HG03159 (cell line): ENCODE results near the gene CEP128.

ENCODE experiments used
- ATAC-seq: cut with Tn5 transposase; IDR thresholded peaks from one replicate; pipeline ENCODE4 v1.9.1; 2021; ENCODE audit warnings: mild to moderate bottlenecking, moderate library complexity; ENCODE audit not compliant: unreplicated experiment

CEP128 gene

DNA sequence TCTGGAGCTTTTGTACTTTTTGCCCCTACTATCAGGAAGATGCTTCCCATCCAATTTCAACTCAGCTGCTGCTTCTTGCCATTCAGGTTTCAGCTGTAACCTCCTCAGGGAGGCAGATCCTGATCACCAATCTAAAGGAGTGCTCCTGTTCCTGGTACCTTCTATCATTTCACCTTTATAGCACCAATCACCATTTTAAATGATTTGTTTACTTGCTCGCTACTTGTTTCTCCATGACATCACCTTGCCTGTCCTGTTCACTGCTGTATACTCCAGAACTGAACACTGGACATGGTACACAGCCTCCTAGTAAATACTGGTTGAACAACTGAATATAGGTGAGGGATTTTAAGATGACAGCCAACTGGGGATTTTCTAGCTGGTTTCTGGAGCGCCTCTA, 443.0 kb downstream of the CEP128 start:
- no peak for ATAC-seq

DNA sequence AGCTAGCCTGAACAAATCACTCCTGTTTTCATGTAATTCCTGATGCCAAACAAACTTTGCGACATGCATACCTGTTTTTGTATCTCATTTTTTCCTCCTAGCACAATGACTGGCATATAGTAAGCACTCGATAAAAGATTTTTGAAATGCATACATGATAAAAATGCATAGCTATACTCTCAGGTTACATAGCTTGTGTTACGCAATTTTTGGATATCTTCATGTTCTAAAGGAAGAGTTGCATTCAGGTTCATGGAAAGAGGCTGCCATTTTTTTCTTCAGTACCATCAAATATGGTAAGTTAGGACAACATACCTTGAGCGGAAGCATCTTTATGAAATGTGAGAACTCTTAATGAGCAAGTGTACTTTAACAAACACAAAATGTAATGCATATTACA, 445.4 kb downstream of the CEP128 start:
- no peak for ATAC-seq

DNA sequence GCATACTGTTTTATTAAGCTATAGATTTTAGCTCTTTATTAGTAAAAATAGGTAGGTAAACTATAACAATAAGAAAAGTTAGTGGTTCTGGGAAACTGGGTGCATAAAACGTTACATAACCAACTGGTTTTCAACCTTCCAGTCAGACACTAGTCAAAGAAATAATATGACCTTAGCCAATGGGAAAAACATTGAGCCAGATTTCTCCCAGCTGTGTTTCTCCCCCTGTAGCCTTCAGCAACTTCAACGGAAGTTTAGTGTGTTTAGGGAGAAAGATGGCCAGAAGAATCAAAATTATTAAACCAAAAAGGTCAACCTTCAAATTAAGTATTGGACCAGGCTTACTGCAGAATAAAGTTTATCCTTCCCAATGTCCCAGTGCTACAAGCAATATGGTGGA, 446.8 kb downstream of the CEP128 start:
- ATAC-seq, result no peak

DNA sequence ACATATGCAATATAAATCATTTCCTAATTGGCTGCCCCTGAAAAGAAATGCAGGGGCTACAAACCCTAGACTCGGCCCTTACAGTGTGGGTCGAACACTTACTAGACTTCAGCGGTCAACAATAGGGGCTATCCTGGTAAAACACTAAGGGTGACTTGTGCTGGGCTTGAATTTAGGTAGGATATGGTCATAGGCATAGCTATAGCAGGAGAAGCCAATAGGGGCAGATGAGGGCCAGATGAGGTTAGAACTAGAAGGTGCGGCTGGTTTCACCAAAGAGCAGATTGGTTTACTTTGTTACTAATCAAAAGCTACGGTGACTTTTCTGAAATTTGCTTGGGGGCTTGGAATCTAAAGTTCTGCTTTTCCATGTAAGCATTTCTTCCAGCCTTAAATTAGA, 447.9 kb downstream of the CEP128 start:
- no peak for ATAC-seq

DNA sequence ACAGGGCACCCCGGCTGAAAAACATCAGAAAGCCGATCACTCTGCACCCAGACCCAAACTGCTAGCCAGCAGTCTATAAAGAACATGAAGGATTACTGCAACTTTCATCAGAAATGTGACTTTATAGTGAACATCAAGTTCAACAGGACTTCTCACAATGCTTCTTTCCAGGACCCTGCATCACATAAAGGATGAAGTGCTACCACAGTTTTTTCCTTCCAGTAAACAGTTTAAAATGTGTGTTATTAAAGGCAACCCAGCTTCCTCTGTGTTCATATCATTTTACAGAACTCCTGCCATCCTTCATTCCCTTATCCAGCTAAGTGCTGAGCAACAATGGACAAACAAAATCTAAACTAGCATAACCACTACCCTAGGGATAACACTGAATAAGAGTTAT, 449.9 kb downstream of the CEP128 start:
- peak; percentile 18 for ATAC-seq

DNA sequence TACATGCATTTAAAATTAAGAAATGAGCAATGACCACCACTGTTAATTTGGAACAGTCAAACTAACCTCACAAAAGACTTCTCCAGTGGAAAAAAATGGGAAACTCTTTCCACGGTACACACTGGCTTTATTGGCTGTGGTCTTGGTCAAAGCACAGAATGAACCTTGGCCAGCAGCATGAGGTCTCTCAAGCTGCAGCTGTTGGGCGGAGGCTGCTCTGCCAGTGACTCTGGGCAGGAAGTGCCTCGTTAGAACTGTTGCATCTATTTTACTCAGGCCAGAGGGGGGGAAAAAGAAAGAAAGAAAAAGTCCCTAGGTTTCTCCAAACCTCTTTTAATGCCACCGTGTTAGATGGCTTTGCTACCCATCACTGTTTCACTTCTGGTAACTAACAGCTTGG, 450.4 kb downstream of the CEP128 start:
- peak; percentile 77 for ATAC-seq

DNA sequence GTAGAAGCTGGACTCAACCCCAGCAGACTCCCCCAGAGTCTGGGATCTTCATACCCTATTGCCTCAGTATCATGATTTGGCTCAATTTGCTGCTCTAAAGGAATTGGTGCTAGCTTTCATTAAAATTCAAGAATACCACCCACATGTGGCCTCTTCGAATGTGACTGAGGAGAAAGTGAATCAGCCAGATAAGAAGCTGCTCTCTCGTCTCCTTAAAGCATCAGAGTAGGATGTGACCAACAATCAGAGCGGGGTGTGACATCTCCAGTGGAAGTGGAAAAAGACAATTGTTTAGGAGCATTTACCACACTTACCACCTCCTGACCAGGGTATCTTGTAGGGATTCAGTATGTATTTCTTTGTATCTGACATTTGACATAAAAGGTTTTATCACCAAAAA, 452.0 kb downstream of the CEP128 start:
- ATAC-seq, result no peak

DNA sequence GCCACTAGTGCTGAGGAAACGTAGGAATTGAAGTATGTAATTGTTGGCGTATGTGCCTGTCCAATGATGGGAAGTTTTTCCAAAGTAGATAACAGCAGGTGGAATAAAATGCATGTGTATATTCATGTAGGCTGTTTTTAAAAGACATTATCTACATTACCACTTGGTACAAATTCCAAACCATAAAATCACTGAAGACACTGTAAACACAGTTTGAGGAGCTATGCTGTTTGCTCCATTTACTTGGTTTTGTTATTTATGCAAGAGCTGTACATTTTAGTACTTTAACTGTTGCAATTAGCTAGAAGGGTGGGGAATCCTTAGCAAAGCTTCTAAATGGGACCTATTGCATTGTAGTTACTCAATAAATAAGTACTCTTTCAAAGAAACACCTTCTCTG, 455.8 kb downstream of the CEP128 start:
- no peak for ATAC-seq

DNA sequence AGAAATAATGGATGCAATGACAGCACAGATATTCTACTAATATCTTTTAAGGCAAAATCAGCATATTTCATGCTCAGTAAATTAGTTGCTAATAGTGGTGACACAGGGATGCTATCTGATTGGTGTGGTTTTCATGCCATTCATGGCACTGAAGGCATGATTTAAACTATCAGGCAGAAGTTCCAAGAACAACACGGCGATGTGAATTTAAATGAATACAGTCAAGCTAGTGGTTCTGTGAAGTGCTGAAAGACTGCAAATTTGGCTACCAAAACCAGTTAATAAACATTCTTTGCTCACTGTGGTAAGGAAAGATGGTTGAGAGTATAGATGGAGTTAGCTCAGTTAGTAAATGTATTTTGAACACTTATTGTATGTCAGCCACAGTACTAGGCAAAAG, 458.2 kb downstream of the CEP128 start:
- ATAC-seq, result no peak

DNA sequence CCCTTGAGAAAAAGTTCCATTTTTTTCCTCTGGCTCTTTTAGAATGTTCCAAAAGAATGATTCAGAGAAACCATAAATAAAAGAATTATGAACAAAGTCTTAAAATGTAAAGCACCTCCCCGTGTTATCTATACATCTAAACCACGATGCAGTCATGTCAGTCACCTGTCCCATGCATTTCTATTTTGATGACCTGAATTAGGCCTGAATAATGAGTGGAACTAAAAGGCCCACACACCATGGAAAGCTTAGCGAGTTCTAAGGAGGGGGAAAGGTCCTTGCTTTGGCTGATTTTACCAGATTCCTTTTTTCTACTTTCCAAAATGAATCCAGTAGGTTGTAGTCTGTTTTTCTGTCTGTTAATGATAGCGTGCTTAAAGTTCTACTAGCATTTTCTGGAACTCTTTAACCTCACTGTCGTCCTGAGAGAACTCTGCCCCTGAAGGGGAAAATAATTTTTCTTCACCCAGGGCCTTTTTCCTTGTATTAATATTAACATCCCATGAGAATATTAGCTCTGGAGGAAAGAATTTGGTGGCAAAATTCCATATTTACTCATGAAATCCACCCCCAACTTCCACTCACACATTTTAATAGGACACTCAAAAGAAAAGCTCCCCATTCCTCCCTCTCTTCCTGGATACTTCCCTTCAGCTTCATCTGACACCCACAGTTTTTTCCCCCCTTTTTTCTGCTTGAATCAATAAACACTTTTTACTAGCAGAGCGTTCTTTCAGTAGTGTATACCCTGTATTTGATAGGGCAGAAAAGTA, 464.0 kb downstream of the CEP128 start:
- ATAC-seq, result no peak

DNA sequence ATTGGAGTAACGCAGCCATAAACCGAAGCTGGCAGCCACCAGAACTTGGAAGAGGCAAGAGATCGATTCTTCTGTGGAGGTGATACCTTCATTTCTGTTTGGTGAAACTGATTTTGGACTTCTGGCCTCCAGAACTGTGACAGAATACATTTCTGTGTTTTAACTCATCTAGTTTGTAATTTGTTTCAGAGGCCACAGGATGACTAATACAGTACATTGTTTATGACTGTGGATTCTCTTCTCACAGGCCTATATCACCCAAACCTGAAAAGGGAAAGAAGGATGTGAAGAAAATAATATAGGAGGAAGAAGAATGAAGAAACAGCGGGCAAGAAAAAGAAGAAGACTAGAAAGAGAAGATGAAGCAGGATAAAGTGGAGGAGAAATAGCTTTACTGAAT, 466.5 kb downstream of the CEP128 start:
- no peak for ATAC-seq

DNA sequence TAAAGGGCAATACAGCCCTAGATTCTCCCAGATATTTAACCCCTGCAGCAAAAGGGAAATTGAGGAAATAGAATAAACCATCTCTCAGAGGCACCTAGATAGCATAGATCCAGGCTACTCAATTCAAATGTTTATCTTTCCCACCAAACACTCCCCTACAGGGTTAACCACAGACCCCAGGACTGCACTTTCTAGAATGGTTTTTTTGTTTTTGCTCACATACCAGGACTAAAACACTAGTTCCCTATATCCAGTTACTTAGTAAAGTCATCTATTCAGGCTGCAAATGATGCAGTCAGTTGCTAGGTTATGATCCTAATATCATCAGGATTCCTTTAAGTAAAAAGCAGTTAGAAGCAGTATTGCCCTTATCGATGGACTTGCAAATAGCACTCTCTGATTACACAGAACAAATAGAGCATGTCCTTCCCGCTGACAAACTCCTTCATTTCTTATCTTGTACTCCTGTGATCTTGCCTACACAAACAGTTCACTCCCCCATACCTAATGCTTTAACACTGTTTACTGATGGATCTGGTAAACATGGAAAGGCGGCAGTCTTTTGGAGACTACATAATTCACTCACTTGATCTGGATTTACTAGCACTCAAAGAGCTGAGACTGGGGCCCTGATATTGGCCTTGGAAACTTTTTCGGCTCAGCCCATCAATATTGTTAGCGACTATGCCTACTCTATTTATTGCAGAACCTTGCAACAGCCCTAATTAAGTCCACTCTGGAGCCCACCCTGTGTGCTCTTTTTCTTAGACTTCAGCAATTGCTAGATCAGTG, 473.0 kb downstream of the CEP128 start:
- no peak for ATAC-seq

DNA sequence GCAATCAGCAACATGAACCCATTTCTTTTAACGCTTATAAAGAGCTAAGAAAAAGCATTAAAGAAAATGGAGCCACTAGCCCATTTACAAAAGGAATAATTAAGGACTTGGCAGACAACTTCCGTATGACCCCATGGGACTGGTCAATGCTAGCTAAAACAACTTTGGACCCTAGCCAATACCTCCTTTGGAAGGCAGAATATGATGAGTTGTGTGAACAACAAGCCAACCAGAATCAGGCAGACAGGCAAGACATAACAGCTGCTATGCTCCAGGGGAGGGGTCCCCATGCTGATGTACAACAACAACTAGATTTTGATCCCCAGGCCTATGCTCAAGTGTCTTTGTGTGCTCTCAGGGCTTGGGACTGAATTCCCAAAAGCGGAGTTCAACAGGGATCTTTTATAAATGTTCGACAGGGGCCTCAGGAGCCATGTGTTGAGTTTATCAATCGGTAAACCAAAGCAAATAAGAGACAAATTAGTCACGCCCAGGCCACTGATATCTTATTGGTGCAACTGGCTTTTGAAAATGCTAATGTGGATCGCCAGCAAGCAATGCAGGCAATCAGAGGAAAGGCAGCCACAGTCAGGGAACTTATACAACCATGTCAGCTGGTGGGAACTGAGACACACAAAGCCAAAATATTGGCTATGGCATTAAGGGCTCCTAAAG, 475.9 kb downstream of the CEP128 start:
- no peak for ATAC-seq

DNA sequence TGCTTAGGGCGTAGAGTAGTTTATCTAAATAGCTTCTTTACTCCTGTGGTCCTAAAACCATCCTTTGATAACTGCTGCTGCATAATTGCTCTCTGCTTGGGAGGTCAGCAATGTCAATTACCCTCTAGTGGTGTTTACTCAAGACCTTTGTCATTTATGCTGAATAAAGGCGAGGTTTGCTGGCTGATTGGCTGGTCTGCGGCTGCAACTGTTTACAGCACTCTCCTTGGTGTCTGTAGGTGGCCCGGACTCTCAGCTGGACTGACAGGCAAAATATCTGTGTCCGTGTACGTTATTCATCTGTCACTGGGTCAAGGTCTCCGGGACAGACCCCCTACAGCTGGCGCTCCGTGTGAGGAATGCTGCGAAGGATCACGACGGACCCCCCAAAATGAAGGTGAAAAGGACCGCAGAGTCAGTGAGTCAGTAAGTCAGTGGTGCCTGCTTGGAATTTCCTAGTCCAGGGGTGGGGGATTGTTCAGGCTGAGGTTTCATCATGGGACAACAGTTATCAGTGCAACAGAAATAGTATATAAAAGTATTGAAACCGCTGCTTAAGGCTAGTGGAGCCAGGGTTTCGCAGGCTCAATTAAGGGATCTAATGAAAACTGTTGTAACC, 476.9 kb downstream of the CEP128 start:
- no peak for ATAC-seq

DNA sequence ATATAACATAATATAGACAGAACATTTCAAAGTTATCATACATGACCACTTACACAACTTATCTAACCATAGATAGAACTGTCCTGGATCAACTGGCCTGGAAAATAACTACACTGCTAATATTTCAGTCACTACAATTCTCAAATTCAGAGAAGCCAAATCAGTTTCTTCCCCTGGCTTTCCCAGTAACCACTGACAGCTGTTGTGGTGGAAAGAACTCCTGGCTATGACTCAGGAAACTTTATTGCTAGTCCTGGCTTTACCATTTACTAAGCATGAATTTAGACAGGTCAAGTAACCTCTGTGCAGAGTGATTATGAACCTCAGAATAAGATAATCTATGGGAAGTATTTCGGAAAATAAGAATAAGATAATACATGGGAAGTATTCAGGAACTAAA, 485.3 kb downstream of the CEP128 start:
- ATAC-seq, result no peak

DNA sequence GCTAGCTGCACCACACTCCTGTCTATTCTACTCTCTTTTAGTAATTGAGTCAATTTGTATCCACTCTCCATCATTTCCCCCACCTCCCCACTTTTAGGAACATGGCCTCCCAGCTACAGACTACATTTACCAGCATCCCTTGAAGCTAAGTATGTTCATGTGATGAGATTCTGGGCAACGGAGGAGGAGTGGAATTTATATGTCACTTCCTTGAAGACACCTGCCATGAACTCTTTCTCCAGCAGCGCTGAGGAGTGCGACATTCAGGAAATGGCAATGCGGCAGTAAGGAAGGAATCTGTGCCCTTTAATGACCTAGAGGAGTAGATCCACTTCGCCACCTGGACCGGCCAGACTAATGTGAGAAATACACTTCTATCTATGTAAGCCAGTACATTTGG, 486.5 kb downstream of the CEP128 start:
- ATAC-seq, result no peak

DNA sequence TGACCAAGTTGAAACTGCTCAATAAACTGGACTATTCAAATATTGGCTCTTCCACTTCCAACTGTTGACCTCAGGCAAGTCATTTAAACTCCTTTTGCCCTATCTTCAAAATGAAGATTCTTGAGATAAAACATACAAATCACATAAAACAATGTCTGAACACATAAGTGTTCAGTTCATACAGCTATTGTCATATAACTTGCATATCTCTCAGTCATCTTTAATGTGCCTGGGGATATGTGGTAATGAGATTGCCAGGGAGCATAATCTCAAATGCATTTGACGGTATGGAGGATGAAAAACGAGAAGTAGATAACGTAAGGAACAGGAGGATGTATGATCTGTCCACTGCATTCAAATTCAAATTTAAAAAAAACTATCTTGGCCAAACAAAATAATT, 493.3 kb downstream of the CEP128 start:
- no peak for ATAC-seq

DNA sequence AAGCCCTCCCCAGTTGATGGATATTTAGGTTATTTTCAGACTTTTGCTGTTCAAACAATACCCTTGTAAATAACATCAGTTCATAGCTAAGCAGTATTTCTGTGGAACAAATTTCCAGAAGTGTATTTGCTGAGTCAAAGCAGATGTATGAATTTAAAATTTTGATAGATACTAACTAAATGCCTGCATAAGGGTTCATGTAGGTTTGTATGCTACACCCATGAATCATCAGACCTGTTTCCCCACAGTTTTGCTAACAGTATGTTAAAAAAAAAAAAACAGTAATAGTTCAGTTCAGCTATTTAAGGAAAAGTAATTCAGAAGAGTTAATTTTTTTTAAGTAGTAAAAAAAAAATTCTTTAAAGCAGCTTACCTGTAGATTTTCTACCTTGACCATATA, 494.1 kb downstream of the CEP128 start:
- ATAC-seq, result no peak
